ENCODE results near the gene AHRR. TPM values are rescaled to one million over a fixed set of nuclear protein-coding genes. Genes with fewer than 3 reads are reported as not detected.

The AHRR gene
- total RNA-seq, 2 experiments from 2014 or later: 35.7 to 41.6 TPM

GRCh38 chr5:350355-350754 is 28.8 kb downstream of the AHRR start:
- H3K27me3 Mint-ChIP-seq: no peaks in the 10 kb centered on the region
- no peak overlapping the region for H3K27ac Mint-ChIP-seq
- no peak overlapping the region for H3K4me3 Mint-ChIP-seq
- ATAC-seq (ENCODE audit: low read depth) (no peak), DNase-seq (no peak)
- peaks cover 33% of the 10 kb centered on the region for H3K36me3 Mint-ChIP-seq
- POLR2A ChIA-PET: interaction anchor here (1.0 to 1.1 kb wide), 2 partner anchors 24 to 121 kb away, joined by 3 read pairs; no protein-coding TSS in a partner anchor
- H3K4me1 Mint-ChIP-seq: peaks cover 27% of the 10 kb centered on the region
- no peaks in the 10 kb centered on the region for H3K9me3 Mint-ChIP-seq

- no peak for DNase-seq
- no peak overlapping the region for H3K27ac Mint-ChIP-seq
- POLR2A ChIA-PET: no interaction called here
- no peak overlapping the region for H3K4me3 Mint-ChIP-seq
- H3K36me3 Mint-ChIP-seq: peaks cover 38% of the 10 kb centered on the region
- no peaks in the 10 kb centered on the region for H3K27me3 Mint-ChIP-seq
- H3K4me1 Mint-ChIP-seq: peaks cover 18% of the 10 kb centered on the region
- ATAC-seq (ENCODE audit: low read depth): no peak
- H3K9me3 Mint-ChIP-seq: no peaks in the 10 kb centered on the region
These were observed 29.8 kb downstream of the AHRR start for GRCh38 chr5:351084-351920.

- no peak overlapping the region for H3K27ac Mint-ChIP-seq
- DNase-seq (no peak), ATAC-seq (ENCODE audit: low read depth) (no peak)
- POLR2A ChIA-PET: interaction anchor here (1.3 kb wide), 1 partner anchor 20 kb away, joined by 4 read pairs; no protein-coding TSS in a partner anchor
- peaks cover 12% of the 10 kb centered on the region for H3K4me1 Mint-ChIP-seq
- H3K27me3 Mint-ChIP-seq: no peaks in the 10 kb centered on the region
- H3K36me3 Mint-ChIP-seq: peaks cover 36% of the 10 kb centered on the region
- no peak overlapping the region for H3K4me3 Mint-ChIP-seq
- H3K9me3 Mint-ChIP-seq: no peaks in the 10 kb centered on the region
These were observed 30.4 kb downstream of the AHRR start for GRCh38 chr5:351921-352245.

- ATAC-seq (ENCODE audit: low read depth): peak; percentile 46
- no peaks in the 10 kb centered on the region for H3K27me3 Mint-ChIP-seq
- no peak overlapping the region for H3K4me3 Mint-ChIP-seq
- H3K9me3 Mint-ChIP-seq: no peaks in the 10 kb centered on the region
- POLR2A ChIA-PET: interaction anchor here (1.1 to 1.3 kb wide), 2 partner anchors 16 to 19 kb away, joined by 4 read pairs; no protein-coding TSS in a partner anchor
- no peak for DNase-seq
- peaks cover 6% of the 10 kb centered on the region for H3K4me1 Mint-ChIP-seq
- H3K36me3 Mint-ChIP-seq: peaks cover 34% of the 10 kb centered on the region
- H3K27ac Mint-ChIP-seq: no peak overlapping the region
These were observed 31.4 kb downstream of the AHRR start for GRCh38 chr5:352639-353611.

GRCh38 chr5:353612-354580 is 32.4 kb downstream of the AHRR start:
- H3K27me3 Mint-ChIP-seq: no peaks in the 10 kb centered on the region
- H3K36me3 Mint-ChIP-seq: peaks cover 28% of the 10 kb centered on the region
- no peaks in the 10 kb centered on the region for H3K9me3 Mint-ChIP-seq
- no peak overlapping the region for H3K4me3 Mint-ChIP-seq
- DNase-seq (no peak), ATAC-seq (ENCODE audit: low read depth) (peak; percentile 18)
- POLR2A ChIA-PET: interaction anchor here (1.1 to 1.2 kb wide), 2 partner anchors 9 to 15 kb away, joined by 3 to 4 read pairs; no protein-coding TSS in a partner anchor
- no peak overlapping the region for H3K27ac Mint-ChIP-seq
- peaks cover 4% of the 10 kb centered on the region for H3K4me1 Mint-ChIP-seq

GRCh38 chr5:354581-355378 is 33.3 kb downstream of the AHRR start:
- DNase-seq (no peak), ATAC-seq (ENCODE audit: low read depth) (no peak)
- Mint-ChIP-seq H3K4me1 (peaks cover 4% of the 10 kb centered on the region), H3K27me3 (no peaks in the 10 kb centered on the region), H3K36me3 (peaks cover 21% of the 10 kb centered on the region), H3K4me3 (no peak overlapping the region), H3K27ac (no peak overlapping the region), H3K9me3 (no peaks in the 10 kb centered on the region)
- POLR2A ChIA-PET: interaction anchor here (0.6 to 1.6 kb wide), 4 partner anchors 8 to 14 kb away, joined by 3 to 7 read pairs (median 4); no protein-coding TSS in a partner anchor

- Mint-ChIP-seq H3K4me3 (no peak overlapping the region), H3K36me3 (peaks cover 20% of the 10 kb centered on the region), H3K27ac (no peak overlapping the region), H3K9me3 (no peaks in the 10 kb centered on the region), H3K4me1 (peaks cover 2% of the 10 kb centered on the region), H3K27me3 (no peaks in the 10 kb centered on the region)
- ATAC-seq (ENCODE audit: low read depth) (no peak), DNase-seq (no peak)
- POLR2A ChIA-PET: interaction anchor here (0.6 to 1.6 kb wide), 2 partner anchors 9 to 11 kb away, joined by 3 to 7 read pairs; no protein-coding TSS in a partner anchor
These were observed 33.9 kb downstream of the AHRR start for GRCh38 chr5:355379-355935.

GRCh38 chr5:355958-356357 is 34.4 kb downstream of the AHRR start:
- POLR2A ChIA-PET: interaction anchor here (1.6 kb wide), 1 partner anchor 10 kb away, joined by 7 read pairs; no protein-coding TSS in a partner anchor
- no peaks in the 10 kb centered on the region for H3K4me1 Mint-ChIP-seq
- H3K27me3 Mint-ChIP-seq: no peaks in the 10 kb centered on the region
- H3K9me3 Mint-ChIP-seq: no peaks in the 10 kb centered on the region
- DNase-seq (no peak), ATAC-seq (ENCODE audit: low read depth) (no peak)
- no peak overlapping the region for H3K4me3 Mint-ChIP-seq
- H3K36me3 Mint-ChIP-seq: peaks cover 20% of the 10 kb centered on the region
- H3K27ac Mint-ChIP-seq: no peak overlapping the region

GRCh38 chr5:359301-359897 is 37.9 kb downstream of the AHRR start:
- H3K36me3 Mint-ChIP-seq: peaks cover 44% of the 10 kb centered on the region
- POLR2A ChIA-PET: no interaction called here
- H3K9me3 Mint-ChIP-seq: peaks cover 1% of the 10 kb centered on the region
- H3K4me3 Mint-ChIP-seq: no peak overlapping the region
- ATAC-seq (ENCODE audit: low read depth) (no peak), DNase-seq (no peak)
- H3K27me3 Mint-ChIP-seq: no peaks in the 10 kb centered on the region
- H3K4me1 Mint-ChIP-seq: peaks cover 2% of the 10 kb centered on the region
- H3K27ac Mint-ChIP-seq: no peak overlapping the region

GRCh38 chr5:360257-361027 is 38.9 kb downstream of the AHRR start:
- POLR2A ChIA-PET: no interaction called here
- DNase-seq: no peak
- no peak overlapping the region for H3K4me3 Mint-ChIP-seq
- peaks cover 2% of the 10 kb centered on the region for H3K4me1 Mint-ChIP-seq
- H3K27ac Mint-ChIP-seq: peak overlapping the region; percentile 30
- no peaks in the 10 kb centered on the region for H3K27me3 Mint-ChIP-seq
- ATAC-seq (ENCODE audit: low read depth): no peak
- H3K36me3 Mint-ChIP-seq: peaks cover 54% of the 10 kb centered on the region
- peaks cover 5% of the 10 kb centered on the region for H3K9me3 Mint-ChIP-seq

GRCh38 chr5:362189-362588 is 40.7 kb downstream of the AHRR start:
- DNase-seq: no peak
- Mint-ChIP-seq H3K4me1 (peaks cover 7% of the 10 kb centered on the region), H3K36me3 (peaks cover 62% of the 10 kb centered on the region), H3K27ac (no peak overlapping the region), H3K9me3 (peaks cover 5% of the 10 kb centered on the region), H3K4me3 (no peak overlapping the region), H3K27me3 (no peaks in the 10 kb centered on the region)
- ATAC-seq (ENCODE audit: low read depth): no peak
- POLR2A ChIA-PET: interaction anchor here (0.8 kb wide), 1 partner anchor 8 kb away, joined by 3 read pairs; no protein-coding TSS in a partner anchor

All from activated naive CD8-positive, alpha-beta T cell treated with anti-CD3 and anti-CD28 coated beads, Interleukin-2, amount 10 ng/mL, durations not matched to agents 7 days and 5 days (primary cell).